Measurements from ENCODE around the gene HDHD3. TPM values are rescaled to one million over a fixed set of nuclear protein-coding genes. Genes with fewer than 3 reads are reported as not detected.

Gene HDHD3
- total and polyA plus RNA-seq, 8 donors, result 18.8 to 80.6 (median 27.4) TPM

DNA sequence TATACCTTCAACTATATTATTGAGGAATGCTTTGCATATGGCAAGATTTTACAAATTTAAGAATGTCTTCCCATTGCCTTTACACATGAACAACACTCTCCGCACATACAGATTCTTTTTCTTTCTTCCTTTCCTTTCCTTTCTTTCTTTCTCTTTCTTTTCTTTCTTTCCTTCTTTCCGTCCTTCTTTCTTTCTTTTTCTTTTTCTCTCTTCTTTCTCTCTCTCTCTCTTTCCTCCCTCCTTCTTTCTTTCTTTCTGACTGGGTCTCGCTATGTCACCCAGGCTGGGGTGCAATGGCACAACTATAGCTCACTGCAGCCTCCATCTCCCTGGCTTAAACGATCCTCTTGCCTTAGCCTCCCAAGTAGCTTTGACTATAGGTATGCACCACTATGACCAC, 50.6 kb downstream of the HDHD3 start:
- ATAC-seq (no peak), FAIRE-seq (no peak)

More for the DNA sequence above, 50.6 kb downstream of the HDHD3 start:
- H3K36me3 ChIP-seq, result no peaks in the 10 kb centered on the region
- DNase-seq, result no peak
- no peaks in the 10 kb centered on the region for H3K27me3 ChIP-seq
- intact Hi-C loops (cut with DNase I), result no loop called here
- H3K27ac ChIP-seq, result no peak overlapping the region
- TF ChIP-seq, protein P1, sequence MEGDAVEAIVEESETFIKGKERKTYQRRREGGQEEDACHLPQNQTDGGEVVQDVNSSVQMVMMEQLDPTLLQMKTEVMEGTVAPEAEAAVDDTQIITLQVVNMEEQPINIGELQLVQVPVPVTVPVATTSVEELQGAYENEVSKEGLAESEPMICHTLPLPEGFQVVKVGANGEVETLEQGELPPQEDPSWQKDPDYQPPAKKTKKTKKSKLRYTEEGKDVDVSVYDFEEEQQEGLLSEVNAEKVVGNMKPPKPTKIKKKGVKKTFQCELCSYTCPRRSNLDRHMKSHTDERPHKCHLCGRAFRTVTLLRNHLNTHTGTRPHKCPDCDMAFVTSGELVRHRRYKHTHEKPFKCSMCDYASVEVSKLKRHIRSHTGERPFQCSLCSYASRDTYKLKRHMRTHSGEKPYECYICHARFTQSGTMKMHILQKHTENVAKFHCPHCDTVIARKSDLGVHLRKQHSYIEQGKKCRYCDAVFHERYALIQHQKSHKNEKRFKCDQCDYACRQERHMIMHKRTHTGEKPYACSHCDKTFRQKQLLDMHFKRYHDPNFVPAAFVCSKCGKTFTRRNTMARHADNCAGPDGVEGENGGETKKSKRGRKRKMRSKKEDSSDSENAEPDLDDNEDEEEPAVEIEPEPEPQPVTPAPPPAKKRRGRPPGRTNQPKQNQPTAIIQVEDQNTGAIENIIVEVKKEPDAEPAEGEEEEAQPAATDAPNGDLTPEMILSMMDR (IDR thresholded peaks at IDR 0.05), result no peak
- no peak overlapping the region for H3K4me3 ChIP-seq
- no peaks in the 10 kb centered on the region for H3K9me3 ChIP-seq
- WGBS, 2 donors, result 90 to 99% methylated on average over 4 of the region's 4 CpGs
- no peaks in the 10 kb centered on the region for H3K4me1 ChIP-seq

Other genes starting within 250 kb of the HDHD3 start
- gene SLC31A2, start 226.0 kb downstream of the HDHD3 start, total RNA-seq, result 10 to 100 TPM in 2 of 6 donors, 1 to 10 TPM in 4; 8.4 to 11.9 (median 9.0) TPM
- gene SLC31A2, start 226.0 kb downstream of the HDHD3 start, polyA plus RNA-seq, result 1 to 10 TPM; 5.3 to 5.5 TPM
- gene FKBP15, start 155.7 kb downstream of the HDHD3 start, total RNA-seq, result 10 to 100 TPM in 4 of 6 donors, 1 to 10 TPM in 2; 8.6 to 16.5 (median 10.6) TPM
- 1 to 10 TPM; 7.5 to 10.0 TPM for gene FKBP15, start 155.7 kb downstream of the HDHD3 start, polyA plus RNA-seq
- 10 to 100 TPM in 4 of 6 donors, 1 to 10 TPM in 2; 7.6 to 16.1 (median 12.8) TPM for gene SLC31A1, start 155.4 kb downstream of the HDHD3 start, total RNA-seq
- gene SLC31A1, start 155.4 kb downstream of the HDHD3 start, polyA plus RNA-seq, result 1 to 10 TPM; 2.5 to 6.7 TPM
- 10 to 100 TPM in 3 of 6 donors, 1 to 10 TPM in 3; 7.4 to 18.0 (median 10.3) TPM for gene CDC26, start 101.4 kb downstream of the HDHD3 start, total RNA-seq
- 10 to 100 TPM; 11.0 to 30.1 TPM for gene CDC26, start 101.4 kb downstream of the HDHD3 start, polyA plus RNA-seq
- gene PRPF4, start 101.3 kb downstream of the HDHD3 start, total RNA-seq, result 10 to 100 TPM in 2 of 6 donors, 1 to 10 TPM in 4; 5.5 to 10.8 (median 8.4) TPM
- 1 to 10 TPM; 5.1 to 9.4 TPM for gene PRPF4, start 101.3 kb downstream of the HDHD3 start, polyA plus RNA-seq
- under 1 TPM in 5 of 6 donors, not detected in 1; 0.14 to 0.22 (median 0.16) TPM for gene RNF183, start 73.6 kb downstream of the HDHD3 start, total RNA-seq
- gene RNF183, start 73.6 kb downstream of the HDHD3 start, polyA plus RNA-seq, result 1 to 10 TPM in 1 of 2 donors, under 1 TPM in 1; 0.46 to 1.5 TPM
- 1 to 10 TPM; 2.2 to 4.5 (median 3.3) TPM for gene WDR31, start 36.7 kb downstream of the HDHD3 start, total RNA-seq
- 1 to 10 TPM; 1.2 to 1.3 TPM for gene WDR31, start 36.7 kb downstream of the HDHD3 start, polyA plus RNA-seq
- 10 to 100 TPM; 15.2 to 35.9 (median 22.7) TPM for gene BSPRY, start 27.4 kb downstream of the HDHD3 start, total RNA-seq
- gene BSPRY, start 27.4 kb downstream of the HDHD3 start, polyA plus RNA-seq, result 10 to 100 TPM; 12.5 to 19.7 TPM
- 10 to 100 TPM; 35.7 to 60.3 (median 43.8) TPM for gene ALAD, start 24.3 kb upstream of the HDHD3 start, total RNA-seq
- 10 to 100 TPM; 43.3 to 46.5 TPM for gene ALAD, start 24.3 kb upstream of the HDHD3 start, polyA plus RNA-seq
- gene POLE3, start 33.7 kb upstream of the HDHD3 start, total RNA-seq, result 10 to 100 TPM in 5 of 6 donors, 1 to 10 TPM in 1; 8.7 to 19.1 (median 14.0) TPM
- gene POLE3, start 33.7 kb upstream of the HDHD3 start, polyA plus RNA-seq, result 10 to 100 TPM in 1 of 2 donors, 1 to 10 TPM in 1; 9.1 to 14.3 TPM
- gene C9orf43, start 33.8 kb upstream of the HDHD3 start, total RNA-seq, result under 1 TPM; 0.18 to 0.55 (median 0.42) TPM
- 1 to 10 TPM in 1 of 2 donors, under 1 TPM in 1; 0.68 to 1.5 TPM for gene C9orf43, start 33.8 kb upstream of the HDHD3 start, polyA plus RNA-seq
- 10 to 100 TPM; 18.3 to 44.0 (median 28.7) TPM for gene RGS3, start 86.7 kb upstream of the HDHD3 start, total RNA-seq
- 10 to 100 TPM; 31.6 to 55.3 TPM for gene RGS3, start 86.7 kb upstream of the HDHD3 start, polyA plus RNA-seq

All from pancreas (tissue), 10 donors.